GM12891 (cell line): Measurements from ENCODE around the gene ACAT2.

ENCODE experiments used
- POLR2AphosphoS5 ChIP-seq: IDR thresholded peaks from 2 replicates; pipeline ENCODE4 v1.6.1; 2011; ENCODE audit warnings: low read depth, low read length, control low read depth
- TAF1 ChIP-seq: IDR thresholded peaks from 2 replicates; pipeline ENCODE4 v1.6.1; 2011; ENCODE audit warnings: low read depth, low read length, control low read depth

DNA sequence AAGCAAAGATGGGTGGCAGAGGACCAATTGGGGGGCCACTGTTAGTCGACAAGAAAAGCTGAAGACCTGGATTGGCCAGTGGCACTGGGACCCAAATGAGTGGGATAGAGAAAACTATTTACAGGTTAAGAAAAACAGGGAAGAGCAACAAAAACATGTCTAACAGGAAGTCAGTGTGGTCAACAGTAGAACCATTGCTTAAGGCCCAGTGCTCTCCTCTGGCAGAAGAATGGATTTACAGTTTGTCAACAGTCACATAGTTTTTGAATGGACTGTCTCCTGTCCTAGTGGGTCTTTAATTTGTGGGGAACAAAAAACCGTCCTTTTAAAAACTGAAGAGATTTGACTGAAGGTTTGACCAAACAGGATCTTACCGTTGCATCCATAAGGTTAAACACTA is 46.7 kb upstream of the ACAT2 start:
- TF ChIP-seq POLR2AphosphoS5 (no peak), TAF1 (no peak)
